Heart right ventricle (tissue), 16 donors: ENCODE results near the gene MCM3. TPM values are rescaled to one million over a fixed set of nuclear protein-coding genes. Genes with fewer than 3 reads are reported as not detected.

Experiments
- ATAC-seq, 8 donors: fragments of 200-7000 bp; cut with Tn5 transposase; one replicate each; pipeline ENCODE4 v1.9.1; 2020; ENCODE audit warnings: mild to moderate bottlenecking in 8 of 8, moderate library complexity in 8 of 8, moderate number of reproducible peaks in 1 of 8
- DNase-seq, 2 donors: peaks; one replicate each; pipeline ENCODE4 v3.0.0-alpha.2; 2020
- H3K27ac ChIP-seq, 10 donors: fragments of 200-600 bp; sonication (generic) in 2 of 10; one replicate each; pipeline versions ENCODE4 v1.5.0 to v1.8.0; 2020 to 2022; ENCODE audit warnings: mild to moderate bottlenecking in 3 of 10
- H3K27me3 ChIP-seq, 7 donors: fragments of 200-600 bp; one replicate each; pipeline ENCODE4 v1.8.0; 2021 to 2022; ENCODE audit warnings: mild to moderate bottlenecking in 2 of 7
- H3K36me3 ChIP-seq, 9 donors: fragments of 200-600 bp; sonication (generic) in 1 of 9; one replicate each; pipeline versions ENCODE4 v1.5.0 to v1.8.0; 2020 to 2022; ENCODE audit warnings: mild to moderate bottlenecking in 2 of 9
- H3K4me1 ChIP-seq, 9 donors: fragments of 200-600 bp; sonication (generic) in 1 of 9; one replicate each; pipeline versions ENCODE4 v1.5.0 to v1.8.0; 2020 to 2022; ENCODE audit warnings: mild to moderate bottlenecking in 4 of 9
- H3K4me3 ChIP-seq, 10 donors: fragments of 200-600 bp; sonication (generic) in 2 of 10; one replicate each; pipeline versions ENCODE4 v1.5.0 to v1.8.0; 2020 to 2022; ENCODE audit warnings: mild to moderate bottlenecking in 7 of 10, moderate library complexity in 2 of 10
- H3K9me3 ChIP-seq, 11 donors: fragments of 200-600 bp in 10 of 11; sonication (generic) in 2 of 11; one replicate each; pipeline versions ENCODE4 v1.5.0 to v1.8.0; 2013 to 2022; ENCODE audit warnings: mild to moderate bottlenecking in 2 of 11, control low read depth in 1 of 11, moderate library complexity in 1 of 11
- CTCF ChIP-seq, 9 donors: fragments of 200-600 bp; sonication (generic) in 2 of 9; IDR thresholded peaks; one replicate each; pipeline versions ENCODE4 v1.5.0 to v1.8.0; 2021 to 2022; ENCODE audit warnings: antibody characterized with exemption in 9 of 9, mild to moderate bottlenecking in 5 of 9, moderate library complexity in 1 of 9
- WGBS, 2 donors: extraction: QIAGEN DNeasy Blood & Tissue Kit; methylation state at CpG; one replicate each; pipeline ENCODE4 v1.1.7; 2013; ENCODE audit warnings: inconsistent platforms in 1 of 2; 5-methylcytosine and 5-hydroxymethylcytosine counted together
- intact Hi-C, 10 donors: fragments of 100-400 bp; cut with DNase I; formaldehyde crosslinking; loops; one replicate each; pipeline versions ENCODE4 v1.11.1 to v1.14.2; 2022
- polyA plus RNA-seq, 2 donors: library from polyadenylated mRNA; stranded (reverse); fragments of 200-250 nt; gene quantifications; one replicate each; pipeline ENCODE4 v1.2.3, GENCODE V29; 2013
- total RNA-seq, 10 donors: library from RNA; stranded (reverse); fragmentation: NEBNext Ultra II Directional in 3 of 10; extraction: Animal tissue kit (Norgen Biotek cat#: 25700) in 3 of 10; gene quantifications; one replicate each; pipeline versions ENCODE4 v1.2.1 to v1.2.4, GENCODE V29; 2021 to 2023
- donor health status: Arrhythmogenic right ventricular cardiomyopathy.
- donor health status: ischemic (EF 13 %, LVEDD 7.1; RV severe dilation, severe dysfunction).
- donor health status: healthy with polysubstance abuse.
- donor health status: DM: no; HTN: yes; CAD: no.
- donor health status: DM: no; HTN: no; CAD: no.
- donor health status: ischemic (EF 25% LVEDD 6.9; RV normal size, moderate dysfunction).
- donor health status: ischemic (EF 25% LVEDD 5.7; RV mildly dilated, moderate dysfunction).
- donor health status: healthy.
- donor health status: DM: yes; HTN: yes; CAD: no.
- donor health status: Ischemic cardiomyopathy.
- donor health status: ischemic (EF 35%, LVEDD 5.7; RV mildly dilated, moderate dysfunction).
- donor health status: nonischemic (EF 11% LVEDD 7.7; RV severe dilation, severe dysfunction).
- donor health status: DM: yes; HTN: yes; CAD: no.
- donor health status: PGD.
- donor health status: ischemic (EF 29% LVEDD 5.4; RV normal size, mild dysfunction).
- donor health status: nonischemic (EF 23%, LVEDD 6.1; RV moderate dilation, normal function).

Gene MCM3
- total and polyA plus RNA-seq, 12 donors, result 9.7 to 29.7 (median 25.9) TPM

- Histone ChIP-seq H3K9me3 (no peaks in the 10 kb centered on the region), H3K4me1 (no peaks in the 10 kb centered on the region), H3K4me3 (no peak overlapping the region), H3K27ac (no peak overlapping the region), H3K27me3 (peaks cover 0 to 6% (median 0%) of the 10 kb centered on the region in 7 donors), H3K36me3 (no peaks in the 10 kb centered on the region)
- ATAC-seq (no peak), DNase-seq (no peak)
- WGBS, 2 donors, result 91 to 95% methylated on average over 4 of the region's 4 CpGs
- no peak for TF ChIP-seq CTCF (IDR thresholded peaks at IDR 0.05)
- intact Hi-C loops, result no loop called here
Observed at GRCh38 chr6:52243282-52243893, 41.2 kb downstream of the MCM3 start.

- DNase-seq, result no peak
- WGBS, 2 donors, result 76% methylated on average over 2 of the region's 2 CpGs
Observed at GRCh38 chr6:52241819-52242218, 42.7 kb downstream of the MCM3 start.

GRCh38 chr6:52233975-52234823 is 50.3 kb downstream of the MCM3 start:
- intact Hi-C loops, result loop anchor here in 4 of 10 donors (2.0 to 10.0 kb wide), 3 partner anchors 69 to 72 kb away; no protein-coding TSS in a partner anchor
- no peak overlapping the region for H3K4me3 ChIP-seq
- TF ChIP-seq CTCF (IDR thresholded peaks at IDR 0.05), result peak in 8 of 9 donors; percentile 12 to 56 (median 50)
- DNase-seq (no peak), ATAC-seq (peak in 3 of 8 donors; percentile 33 to 49 (median 49))
- no peak overlapping the region for H3K27ac ChIP-seq
- H3K4me1 ChIP-seq, result no peaks in the 10 kb centered on the region
- peaks cover 0 to 9% (median 0%) of the 10 kb centered on the region in 7 donors for H3K27me3 ChIP-seq
- 44 to 47% methylated on average over 15 of the region's 15 CpGs for WGBS, 2 donors
- H3K9me3 ChIP-seq, result no peaks in the 10 kb centered on the region
- no peaks in the 10 kb centered on the region for H3K36me3 ChIP-seq

More at GRCh38 chr6:52241819-52242218, 42.7 kb downstream of the MCM3 start:
- no peak for TF ChIP-seq CTCF (IDR thresholded peaks at IDR 0.05)
- Histone ChIP-seq H3K36me3 (no peaks in the 10 kb centered on the region), H3K27me3 (peaks cover 0 to 7% (median 0%) of the 10 kb centered on the region in 7 donors), H3K4me3 (no peak overlapping the region), H3K4me1 (no peaks in the 10 kb centered on the region), H3K9me3 (no peaks in the 10 kb centered on the region), H3K27ac (no peak overlapping the region)
- intact Hi-C loops, result no loop called here
- ATAC-seq, result no peak

GRCh38 chr6:52233005-52233404 is 51.5 kb downstream of the MCM3 start:
- Histone ChIP-seq H3K27me3 (peaks cover 0 to 9% (median 0%) of the 10 kb centered on the region in 7 donors), H3K4me1 (no peaks in the 10 kb centered on the region), H3K36me3 (no peaks in the 10 kb centered on the region), H3K4me3 (no peak overlapping the region), H3K27ac (no peak overlapping the region), H3K9me3 (no peaks in the 10 kb centered on the region)
- TF ChIP-seq CTCF (IDR thresholded peaks at IDR 0.05), result no peak
- ATAC-seq, result no peak
- DNase-seq, result no peak
- intact Hi-C loops, result loop anchor here in 3 of 10 donors (5.0 to 10.0 kb wide), 2 partner anchors 68 to 71 kb away; no protein-coding TSS in a partner anchor
- WGBS, 2 donors, result 55 to 57% methylated on average over 4 of the region's 4 CpGs
